Pancreas (tissue), 10 donors: ENCODE measurements around the gene SLC25A41. TPM values are rescaled to one million over a fixed set of nuclear protein-coding genes. Genes with fewer than 3 reads are reported as not detected.

ENCODE experiments used
- ATAC-seq, 4 donors: fragments of 200-7000 bp; cut with Tn5 transposase; one replicate each; pipeline versions ENCODE4 v1.8.0 to v1.9.1; 2020; ENCODE audit warnings: mild to moderate bottlenecking in 4 of 4, moderate library complexity in 4 of 4
- DNase-seq, 6 donors: peaks; one replicate each; pipeline ENCODE4 v3.0.0-alpha.2; 2020
- FAIRE-seq: peaks from 2 replicates; lab custom pipeline; 2012; peaks lifted over from hg19 to GRCh38; lab: Jason Lieb, UNC
- H3K27ac ChIP-seq, 4 donors: fragments of 200-600 bp; sonication (generic); 1 replicate in 3 of 4; 2 replicates in 1 of 4; pipeline versions ENCODE4 v1.5.0 to v1.8.0; 2020
- H3K27me3 ChIP-seq, 4 donors: fragments of 200-600 bp; one replicate each; pipeline ENCODE4 v1.8.0; 2021
- H3K36me3 ChIP-seq, 3 donors: fragments of 200-600 bp; sonication (generic) in 1 of 3; one replicate each; pipeline versions ENCODE4 v1.5.0 to v1.8.0; 2020 to 2021
- H3K4me1 ChIP-seq, 3 donors: fragments of 200-600 bp; one replicate each; pipeline ENCODE4 v1.8.0; 2021
- H3K4me3 ChIP-seq, 4 donors: fragments of 200-600 bp; sonication (generic) in 2 of 4; one replicate each; pipeline versions ENCODE4 v1.5.0 to v1.8.0; 2020 to 2021
- H3K9me3 ChIP-seq, 4 donors: fragments of 200-600 bp; one replicate each; pipeline ENCODE4 v1.8.0; 2021
- CTCF ChIP-seq, 4 donors: fragments of 200-600 bp; sonication (generic) in 3 of 4; IDR thresholded peaks; one replicate each; pipeline versions ENCODE4 v1.5.0 to v1.8.0; 2021; ENCODE audit warnings: antibody characterized with exemption in 4 of 4
- WGBS, 2 donors: extraction: QIAGEN DNeasy Blood & Tissue Kit; methylation state at CpG; one replicate each; pipeline ENCODE4 v1.1.7; 2013; 5-methylcytosine and 5-hydroxymethylcytosine counted together
- intact Hi-C, 3 donors: fragments of 100-400 bp; cut with DNase I; formaldehyde crosslinking; loops; one replicate each; pipeline versions ENCODE4 v1.11.1 to v1.14.2; 2022
- polyA plus RNA-seq, 2 donors: library from polyadenylated mRNA; stranded (reverse); fragments of 200-250 nt; gene quantifications; one replicate each; pipeline ENCODE4 v1.2.3, GENCODE V29; 2013
- total RNA-seq, 6 donors: library from RNA; stranded (reverse); fragmentation: NEBNext Ultra II Directional in 4 of 6; extraction: Animal tissue kit (Norgen Biotek cat#: 25700) in 4 of 6; gene quantifications; one replicate each; pipeline versions ENCODE4 v1.2.1 to v1.2.4, GENCODE V29; 2021 to 2023
- donor health status: healthy with polysubstance abuse.
- donor health status: DM: no; HTN: no; CAD: no; lungs with moderate emphysema.
- donor health status: DM: no; HTN: no; CAD: no.
- donor health status: control.
- donor health status: control.
- donor health status: Bipolar disorder and iron deficiency.
- donor health status: DM: yes; HTN: yes; CAD: no.
- donor health status: DM: no; HTN: no; CAD: no.
- donor health status: DM: no; HTN: no; CAD: no.
- donor health status: DM: yes; HTN: yes; CAD: no.

The SLC25A41 gene
- total and polyA plus RNA-seq, 8 donors = 0.12 to 0.91 (median 0.18) TPM; not detected in 2

- H3K4me3 ChIP-seq = peak overlapping the region in 1 of 4 donors; percentile 18
- intact Hi-C loops = no loop called here
- FAIRE-seq = no peak
These were observed 7.6 kb downstream of the SLC25A41 start for GRCh38 chr19:6425732-6426620.

GRCh38 chr19:6424939-6425731 is 8.4 kb downstream of the SLC25A41 start:
- WGBS, 2 donors = 8 to 9% methylated on average over 42 to 43 of the region's 43 CpGs
- Histone ChIP-seq H3K9me3 (no peaks in the 10 kb centered on the region), H3K27ac (peak overlapping the region; percentile 53 to 82 (median 74)), H3K36me3 (peaks cover 0 to 7% (median 1%) of the 10 kb centered on the region in 3 donors), H3K4me1 (peaks cover 0 to 11% (median 0%) of the 10 kb centered on the region in 3 donors), H3K4me3 (peak overlapping the region in 2 of 4 donors; percentile 76 to 87), H3K27me3 (no peaks in the 10 kb centered on the region)
- intact Hi-C loops = no loop called here
- DNase-seq (peak; percentile 95 to 100 (median 100)), ATAC-seq (peak; percentile 90 to 94 (median 90)), FAIRE-seq (peak; percentile 99)
- TF ChIP-seq CTCF (IDR thresholded peaks at IDR 0.05) = no peak

More at GRCh38 chr19:6425732-6426620, 7.6 kb downstream of the SLC25A41 start:
- no peak for TF ChIP-seq CTCF (IDR thresholded peaks at IDR 0.05)
- ATAC-seq (no peak), DNase-seq (peak in 1 of 6 donors; percentile 30)
- Histone ChIP-seq H3K27me3 (no peaks in the 10 kb centered on the region), H3K9me3 (no peaks in the 10 kb centered on the region), H3K27ac (peak overlapping the region; percentile 53 to 82 (median 74)), H3K4me1 (peaks cover 0 to 11% (median 0%) of the 10 kb centered on the region in 3 donors), H3K36me3 (no peaks in the 10 kb centered on the region)
- WGBS, 2 donors = 95 to 96% methylated on average over 20 to 21 of the region's 21 CpGs

GRCh38 chr19:6424195-6424938 is 9.2 kb downstream of the SLC25A41 start, which contains the start of gene KHSRP:
Gene KHSRP, minus strand, starts transcription at chr19:6424811. Its CDS starts 110 bp downstream, at chr19:6424701.
- DNase-seq (peak in 4 of 6 donors; percentile 37 to 100 (median 66)), ATAC-seq (no peak), FAIRE-seq (no peak)
- Histone ChIP-seq H3K36me3 (peaks cover 0 to 15% (median 6%) of the 10 kb centered on the region in 3 donors), H3K4me3 (peak within 1 kb of the TSS; percentile 57 to 87 (median 76)), H3K9me3 (no peaks in the 10 kb centered on the region), H3K27ac (peak within 1 kb of the TSS; percentile 53 to 82 (median 74)), H3K4me1 (peaks cover 0 to 11% (median 0%) of the 10 kb centered on the region in 3 donors), H3K27me3 (no peaks in the 10 kb centered on the region)
- WGBS, 2 donors = 0 to 1% methylated on average over 27 to 114 of the region's 114 CpGs
- no peak for TF ChIP-seq CTCF (IDR thresholded peaks at IDR 0.05)
- intact Hi-C loops = no loop called here

GRCh38 chr19:6423499-6424194 is 9.9 kb downstream of the SLC25A41 start:
- peak overlapping the region in 2 of 4 donors; percentile 28 to 39 for H3K27ac ChIP-seq
- TF ChIP-seq CTCF (IDR thresholded peaks at IDR 0.05) = no peak
- no peaks in the 10 kb centered on the region for H3K27me3 ChIP-seq
- H3K4me3 ChIP-seq = peak overlapping the region; percentile 57 to 87 (median 76)
- peaks cover 0 to 22% (median 10%) of the 10 kb centered on the region in 3 donors for H3K36me3 ChIP-seq
- intact Hi-C loops = no loop called here
- 1% methylated on average over 20 of the region's 20 CpGs for WGBS, 2 donors
- DNase-seq (peak in 3 of 6 donors; percentile 35 to 74 (median 38)), FAIRE-seq (no peak), ATAC-seq (no peak)
- H3K4me1 ChIP-seq = peaks cover 0 to 11% (median 0%) of the 10 kb centered on the region in 3 donors
- no peaks in the 10 kb centered on the region for H3K9me3 ChIP-seq
